HCT116 (cell line): ENCODE data around the gene GBE1. TPM values are rescaled to one million over a fixed set of nuclear protein-coding genes. Genes with fewer than 3 reads are reported as not detected.
A peak's percentile ranks its signal among the peaks of the same experiment; 100 is the strongest.

Experiments used
- ATAC-seq: fragments of 200-7000 bp; cut with Tn5 transposase; 2 replicates; pipeline ENCODE4 v1.9.1; 2020; ENCODE audit warnings: mild to moderate bottlenecking, moderate library complexity
- BruUV-seq: library from RNA; stranded (reverse); fragments of 400-500 nt; replicated peaks from 2 replicates; lab custom pipeline; 2021; lab: Mats Ljungman, UMichigan
- CTCF ChIA-PET: fragments of 300-600 bp; sonication (Branson Sonifier 250); formaldehyde crosslinking; loops from one replicate; lab custom pipeline; 2021; ENCODE audit warnings: antibody characterized with exemption; lab: Charles Lee
- POLR2A ChIA-PET: fragments of 300-600, 350-600 bp; sonication (Branson Sonifier 250); formaldehyde crosslinking; loops from one replicate; lab custom pipeline; 2021; ENCODE audit warnings: antibody characterized with exemption; lab: Charles Lee
- RAD21 ChIA-PET, 2 experiments: fragments of 300-600 bp; sonication (Branson Sonifier 250); formaldehyde crosslinking; loops; one replicate each; lab custom pipeline; 2023; ENCODE audit warnings: low total read pairs in 2 of 2; ENCODE audit not compliant: uncharacterized antibody in 2 of 2, unreplicated experiment in 2 of 2, low non-redundant PET in 1 of 2; lab: Charles Lee
- DNase-seq: peaks from one replicate; pipeline ENCODE4 v3.0.0-alpha.2; 2010; ENCODE audit warnings: low read depth, low spot score
- H2AFZ ChIP-seq: fragments of 200-600 bp; shearing (Covaris generic), sonication (generic); 2 replicates; pipeline ENCODE4 v1.6.1; 2017; ENCODE audit warnings: low read depth, mixed run types, mixed read lengths, antibody characterized with exemption, low read length; ENCODE audit not compliant: poor library complexity, severe bottlenecking
- H3K27ac ChIP-seq: 2 replicates; pipeline ENCODE4 v1.5.1; 2012; ENCODE audit warnings: low read depth, low read length
- H3K27me3 ChIP-seq: fragments of 200-600 bp; sonication (generic); 2 replicates; pipeline ENCODE4 v1.6.1; 2016; ENCODE audit warnings: mixed run types, low read length, mixed read lengths; ENCODE audit not compliant: insufficient read depth
- H3K36me3 ChIP-seq, 2 experiments: fragments of 200-500 bp in 1 of 2; fragments of 200-600 bp in 1 of 2; sonication (Bioruptor generic) in 1 of 2; sonication (generic) in 1 of 2; 2 replicates each; pipeline versions ENCODE4 v1.5.1 to v1.6.1; 2014 to 2016; ENCODE audit warnings: low read length in 2 of 2, inconsistent platforms in 1 of 2, mixed read lengths in 1 of 2, mixed run types in 1 of 2; ENCODE audit not compliant: insufficient read depth in 2 of 2, control insufficient read depth in 1 of 2
- H3K4me1 ChIP-seq, 2 experiments: fragments of 200-600 bp in 1 of 2; sonication (generic) in 1 of 2; 2 replicates each; pipeline versions ENCODE4 v1.5.1 to v1.6.1; 2012 to 2017; ENCODE audit warnings: low read length in 2 of 2, inconsistent platforms in 1 of 2, mild to moderate bottlenecking in 1 of 2, mixed read lengths in 1 of 2, mixed run types in 1 of 2, moderate library complexity in 1 of 2; ENCODE audit not compliant: insufficient read depth in 2 of 2, control insufficient read depth in 1 of 2
- H3K4me2 ChIP-seq: fragments of 200-600 bp; sonication (generic); 2 replicates; pipeline ENCODE4 v1.6.1; 2017; ENCODE audit warnings: mixed run types, low read length, mixed read lengths
- H3K4me3 ChIP-seq, 2 experiments: fragments of 200-600 bp in 1 of 2; sonication (generic) in 1 of 2; replicated peaks in 1 of 2; 2 replicates each; pipeline ENCODE4 v1.5.1; 2011 to 2016; ENCODE audit warnings: low read length in 2 of 2, control low read depth in 1 of 2, low read depth in 1 of 2, mild to moderate bottlenecking in 1 of 2, mixed read lengths in 1 of 2, mixed run types in 1 of 2
- H3K79me2 ChIP-seq: fragments of 200-600 bp; sonication (generic); 2 replicates; pipeline ENCODE4 v1.6.1; 2017; ENCODE audit warnings: mild to moderate bottlenecking, mixed run types, low read length, moderate library complexity, mixed read lengths; ENCODE audit not compliant: insufficient read depth
- H3K9ac ChIP-seq: fragments of 200-600 bp; sonication (generic); 2 replicates; pipeline ENCODE4 v1.6.1; 2016; ENCODE audit warnings: low read length, mixed read lengths
- H3K9me2 ChIP-seq: fragments of 200-600 bp; sonication (generic), shearing (Covaris generic); 2 replicates; pipeline ENCODE4 v1.6.1; 2017; ENCODE audit warnings: mixed run types, mild to moderate bottlenecking, moderate library complexity; ENCODE audit not compliant: insufficient read depth
- H3K9me3 ChIP-seq, 2 experiments: fragments of 200-500 bp in 1 of 2; fragments of 200-600 bp in 1 of 2; sonication (Bioruptor generic) in 1 of 2; sonication (generic) in 1 of 2; 2 replicates each; pipeline ENCODE4 v1.6.1; 2014 to 2017; ENCODE audit warnings: low read length in 2 of 2, mixed read lengths in 2 of 2, inconsistent platforms in 1 of 2, low read depth in 1 of 2, mild to moderate bottlenecking in 1 of 2, mixed run types in 1 of 2, moderate library complexity in 1 of 2; ENCODE audit not compliant: control insufficient read depth in 1 of 2, insufficient read depth in 1 of 2
- H4K20me1 ChIP-seq: fragments of 200-600 bp; sonication (generic), shearing (Covaris generic); 2 replicates; pipeline ENCODE4 v1.6.1; 2017; ENCODE audit warnings: mixed run types, mild to moderate bottlenecking, moderate library complexity; ENCODE audit not compliant: insufficient read depth
- ELF1 ChIP-seq: IDR thresholded peaks from 2 replicates; pipeline ENCODE4 v1.6.1; 2012; ENCODE audit warnings: low read depth, borderline replicate concordance
- EZH2phosphoT487 ChIP-seq: fragments of 200-600 bp; IDR thresholded peaks from 2 replicates; pipeline ENCODE4 v1.6.1; 2018; ENCODE audit warnings: antibody characterized with exemption, borderline replicate concordance
- JUND ChIP-seq: IDR thresholded peaks from 2 replicates; pipeline ENCODE4 v1.6.1; 2012
- POLR2AphosphoS5 ChIP-seq: IDR thresholded peaks from 2 replicates; pipeline ENCODE4 v1.6.1; 2011; ENCODE audit warnings: mild to moderate bottlenecking, low read depth, low read length, moderate library complexity
- REST ChIP-seq: IDR thresholded peaks from 2 replicates; pipeline ENCODE4 v1.6.1; 2012; ENCODE audit warnings: low read depth
- SP1 ChIP-seq: IDR thresholded peaks from 2 replicates; pipeline ENCODE4 v1.6.1; 2012; ENCODE audit warnings: low read depth
- ZFX ChIP-seq: fragments of 450-650 bp; IDR thresholded peaks from 2 replicates; pipeline ENCODE4 v1.6.1; 2017
- ZNF274 ChIP-seq: fragments of 200-500 bp; sonication (Bioruptor generic); IDR thresholded peaks from 2 replicates; pipeline ENCODE4 v1.6.1; 2014; ENCODE audit warnings: mild to moderate bottlenecking, low read depth, low read length, inconsistent platforms
- intact Hi-C: fragments of 100-400 bp; cut with micrococcal nuclease; formaldehyde crosslinking; loops from 2 replicates; pipeline ENCODE4 v1.10.0; 2022
- total RNA-seq: library from RNA; stranded (reverse); gene quantifications from one replicate; pipeline ENCODE4 v1.2.1, GENCODE V29; 2021; ENCODE audit not compliant: unreplicated experiment

Gene GBE1
- total RNA-seq, 1 experiment from 2014 or later = 27.7 TPM

GRCh38 chr3:81799403-81799802, 38.0 kb upstream of the GBE1 start:
- no peaks in the 10 kb centered on the region for H3K9me2 ChIP-seq
- H3K79me2 ChIP-seq = no peaks in the 10 kb centered on the region
- H3K4me2 ChIP-seq = no peak overlapping the region
- no TSS peak for BruUV-seq
- no peak overlapping the region for H3K9ac ChIP-seq
- ATAC-seq (no peak), DNase-seq (no peak)
- ChIA-PET RAD21 (no interaction called here), POLR2A (no interaction called here), CTCF (no interaction called here)
- no peak overlapping the region for H3K27ac ChIP-seq
- no peaks in the 10 kb centered on the region for H3K4me1 ChIP-seq
- TF ChIP-seq REST (peak; percentile 30), SP1 (no peak)
- no peaks in the 10 kb centered on the region for H3K27me3 ChIP-seq
- H4K20me1 ChIP-seq = no peaks in the 10 kb centered on the region
- H3K36me3 ChIP-seq = no peaks in the 10 kb centered on the region
- no peak overlapping the region for H2AFZ ChIP-seq
- no peak overlapping the region for H3K4me3 ChIP-seq
- intact Hi-C loops = no loop called here
- no peaks in the 10 kb centered on the region for H3K9me3 ChIP-seq

- BruUV-seq = no TSS peak
- Histone ChIP-seq H3K9me3 (no peaks in the 10 kb centered on the region), H3K9me2 (no peaks in the 10 kb centered on the region), H3K27me3 (no peaks in the 10 kb centered on the region), H3K4me1 (no peaks in the 10 kb centered on the region), H3K4me2 (no peak overlapping the region), H2AFZ (no peak overlapping the region), H3K36me3 (no peaks in the 10 kb centered on the region), H3K27ac (no peak overlapping the region), H3K79me2 (no peaks in the 10 kb centered on the region), H3K9ac (no peak overlapping the region), H4K20me1 (no peaks in the 10 kb centered on the region), H3K4me3 (no peak overlapping the region)
- ChIA-PET CTCF (no interaction called here), POLR2A (no interaction called here), RAD21 (no interaction called here)
- DNase-seq (no peak), ATAC-seq (no peak)
- intact Hi-C loops = no loop called here
- no peak for TF ChIP-seq ZNF274
- no peak for TF ChIP-seq EZH2phosphoT487
- no peak for TF ChIP-seq JUND
- TF ChIP-seq POLR2AphosphoS5 = no peak
- TF ChIP-seq ELF1 = no peak
- no peak for TF ChIP-seq ZFX
Observed at GRCh38 chr3:81793410-81793809, 32.0 kb upstream of the GBE1 start.
